Non-pigmented ciliary epithelial cell (primary cell): ENCODE results near the gene GLRB.
"Not testable (repeated sequence)": the region's sequence is repeated elsewhere in the genome, so short reads cannot be mapped to it uniquely, and the experiment has no call there.

Source experiments
- DNase-seq: peaks from one replicate; pipeline ENCODE4 v3.0.0-alpha.2; 2010; ENCODE audit warnings: low read depth

The GLRB gene

GRCh38 chr4:157128395-157128794 is 52.4 kb downstream of the GLRB start:
- no peak for DNase-seq

- no peak for DNase-seq
Observed at GRCh38 chr4:157141976-157142375, 66.0 kb downstream of the GLRB start.

- no peak for DNase-seq
Observed at GRCh38 chr4:157143369-157143768, 67.4 kb downstream of the GLRB start.

GRCh38 chr4:157151711-157152110 is 75.8 kb downstream of the GLRB start:
- no peak for DNase-seq

- DNase-seq, result no peak
Observed at GRCh38 chr4:157165935-157166610, 90.1 kb downstream of the GLRB start.

GRCh38 chr4:157170321-157170720 is 94.4 kb downstream of the GLRB start:
- DNase-seq, result peak; percentile 14

GRCh38 chr4:157172011-157172410 is 96.1 kb downstream of the GLRB start:
- DNase-seq, result peak; percentile 8

GRCh38 chr4:157180268-157180667 is 104.3 kb downstream of the GLRB start:
- DNase-seq, result not testable (repeated sequence)

GRCh38 chr4:157184300-157184699 is 108.3 kb downstream of the GLRB start:
- no peak for DNase-seq

GRCh38 chr4:157185363-157185762 is 109.4 kb downstream of the GLRB start:
- no peak for DNase-seq

- no peak for DNase-seq
Observed at GRCh38 chr4:157195374-157195773, 119.4 kb downstream of the GLRB start.

GRCh38 chr4:157196046-157196445 is 120.1 kb downstream of the GLRB start:
- no peak for DNase-seq

- no peak for DNase-seq
Observed at GRCh38 chr4:157204634-157205244, 128.8 kb downstream of the GLRB start.

GRCh38 chr4:157217708-157218107 is 141.8 kb downstream of the GLRB start:
- no peak for DNase-seq

GRCh38 chr4:157219711-157220370 is 143.9 kb downstream of the GLRB start:
- DNase-seq, result no peak

GRCh38 chr4:157220371-157220881 is 144.5 kb downstream of the GLRB start, which contains the start of gene GRIA2:
Gene GRIA2 (plus strand): TSS chr4:157220728. CDS start chr4:157221043, 315 bp downstream.
- no peak for DNase-seq

GRCh38 chr4:157221426-157221894 is 145.5 kb downstream of the GLRB start:
- no peak for DNase-seq
